Stromal cell of bone marrow (primary cell): ENCODE measurements around the gene SEMA6B.
"Not testable (repeated sequence)": the region's sequence is repeated elsewhere in the genome, so short reads cannot be mapped to it uniquely, and the experiment has no call there.

Experiments used
- DNase-seq: peaks from one replicate; pipeline ENCODE4 v3.0.0-alpha.2; 2012; ENCODE audit warnings: low read depth

The SEMA6B gene

DNA sequence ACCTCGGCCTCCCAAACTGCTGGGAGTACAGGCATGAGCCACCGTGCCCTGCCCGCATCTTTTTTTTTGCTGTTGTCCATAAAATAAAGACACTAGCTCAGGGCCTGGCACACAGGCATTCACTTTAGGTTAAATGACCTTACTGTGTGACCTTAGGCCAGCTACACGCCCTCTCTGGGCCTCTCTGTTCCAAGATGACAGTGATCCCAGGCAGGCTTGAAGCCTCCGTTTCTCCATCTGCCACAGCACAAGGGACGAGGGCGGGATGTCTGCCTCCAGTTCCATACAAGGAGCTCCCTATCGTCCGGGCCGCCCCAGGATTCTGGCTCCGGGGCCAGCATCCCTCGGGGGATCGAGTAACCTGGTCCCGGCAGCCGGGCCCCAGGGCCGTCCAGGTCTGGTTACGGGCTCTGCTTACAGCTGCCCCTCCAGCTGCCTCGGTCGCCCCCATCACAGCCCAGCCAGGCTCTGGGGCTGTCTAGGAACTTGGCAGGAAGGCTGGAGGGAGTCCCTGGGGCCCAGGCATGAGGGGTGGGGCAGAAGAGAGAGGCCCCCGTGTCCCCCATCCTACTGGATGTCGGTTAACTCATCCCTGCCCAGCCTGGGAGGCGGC lies 11.9 kb upstream of the SEMA6B start:
- DNase-seq, result no peak

- DNase-seq, result no peak
Measured at GRCh38 chr19:4570916-4571304, 11.4 kb upstream of the SEMA6B start.

DNA sequence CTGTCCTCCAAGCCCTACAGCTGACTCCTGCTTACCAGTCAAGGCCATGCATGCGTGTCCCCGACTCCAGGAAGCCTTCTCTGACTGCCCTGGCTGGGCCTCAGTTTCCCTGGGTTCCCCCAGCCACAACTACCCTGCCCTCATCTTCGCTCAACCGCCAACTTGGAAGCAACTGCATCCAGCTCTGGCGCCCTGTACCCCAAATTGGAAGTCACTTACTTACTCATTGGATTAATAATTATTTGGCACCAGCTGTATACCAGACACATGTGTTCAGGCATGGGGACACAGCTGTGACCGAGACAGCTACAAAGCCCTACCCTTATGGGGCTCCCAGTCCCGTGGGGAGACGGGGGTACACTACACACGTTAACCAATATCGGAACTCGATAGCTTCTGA lies 10.9 kb upstream of the SEMA6B start:
- DNase-seq, result no peak

DNA sequence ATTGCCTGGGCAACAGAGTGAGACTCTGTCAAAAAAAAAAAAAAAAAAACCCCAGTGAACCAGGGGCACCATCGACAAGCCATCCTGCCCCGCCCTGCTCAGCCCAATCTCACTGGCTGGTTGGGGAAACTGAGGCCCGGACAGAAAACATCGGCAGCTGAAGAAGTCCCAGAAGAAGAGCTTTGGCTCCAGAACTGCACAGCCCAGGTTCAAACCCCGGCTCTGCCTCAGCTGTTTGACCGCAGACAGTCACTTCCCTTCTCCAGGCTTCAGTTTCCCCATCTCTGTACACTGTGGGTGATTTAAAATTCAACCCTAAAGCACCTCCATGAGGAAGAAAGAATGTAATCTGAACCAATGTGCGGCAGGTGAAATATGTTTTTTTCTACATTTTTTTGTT lies 9.4 kb upstream of the SEMA6B start:
- no peak for DNase-seq

DNA sequence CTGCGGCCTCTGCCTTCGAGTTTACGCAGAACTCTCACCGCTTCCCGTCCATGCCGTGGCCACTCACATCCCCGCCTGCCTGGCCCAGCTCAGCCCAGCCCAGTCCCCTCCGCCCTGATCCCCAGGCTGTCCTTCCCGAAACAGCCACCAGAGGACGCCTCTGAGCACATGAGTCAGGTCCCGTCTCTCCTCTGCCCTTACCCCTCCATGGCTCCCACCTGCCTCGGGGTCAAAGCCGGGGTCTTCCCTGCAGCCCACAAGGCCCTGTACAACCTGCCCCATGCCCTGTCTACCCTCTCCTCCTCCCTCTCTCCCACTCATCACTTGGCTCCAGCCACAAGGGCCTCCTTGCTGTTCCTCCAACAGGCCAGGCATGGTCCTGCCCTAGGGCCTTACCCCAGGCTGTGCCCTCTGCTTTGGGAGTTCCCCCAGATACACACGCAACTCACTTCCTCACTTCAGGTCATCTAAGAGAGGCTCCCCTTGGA lies 8.1 kb upstream of the SEMA6B start:
- DNase-seq, result no peak

DNA sequence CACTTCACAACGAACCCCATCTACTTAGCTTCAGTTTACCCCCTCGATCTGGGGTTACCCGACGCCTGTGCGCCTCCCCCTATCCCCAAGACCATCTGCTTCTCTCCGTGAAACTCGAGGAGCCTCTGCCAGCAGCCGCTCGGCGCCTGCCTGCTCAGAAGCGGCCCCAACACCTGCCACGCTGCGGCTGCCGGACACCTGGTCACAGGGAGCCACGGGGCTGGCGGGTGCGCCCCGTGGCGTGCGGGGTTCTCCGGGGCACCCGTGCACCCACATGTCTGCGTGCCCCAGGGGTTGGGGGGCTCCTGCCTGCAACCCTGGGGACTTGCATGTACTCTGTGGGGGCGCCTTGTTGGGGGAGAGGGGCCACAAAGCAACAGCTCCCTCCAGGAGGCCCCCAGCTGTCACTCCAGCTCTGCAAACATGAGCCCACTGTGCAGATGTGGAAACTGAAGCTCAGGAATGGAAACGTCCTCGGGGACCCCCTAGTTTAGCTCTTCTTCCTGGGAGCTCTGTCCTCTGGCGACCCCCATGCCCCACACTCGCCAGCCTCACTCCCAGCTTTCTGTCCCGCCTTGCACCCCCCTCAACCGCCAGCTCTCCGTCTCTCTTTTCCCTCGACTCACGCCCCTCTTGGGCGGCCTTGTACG lies 7.0 kb upstream of the SEMA6B start:
- DNase-seq, result no peak

- DNase-seq, result not testable (repeated sequence)
Measured at GRCh38 chr19:4563562-4563961, 4.1 kb upstream of the SEMA6B start.

DNA sequence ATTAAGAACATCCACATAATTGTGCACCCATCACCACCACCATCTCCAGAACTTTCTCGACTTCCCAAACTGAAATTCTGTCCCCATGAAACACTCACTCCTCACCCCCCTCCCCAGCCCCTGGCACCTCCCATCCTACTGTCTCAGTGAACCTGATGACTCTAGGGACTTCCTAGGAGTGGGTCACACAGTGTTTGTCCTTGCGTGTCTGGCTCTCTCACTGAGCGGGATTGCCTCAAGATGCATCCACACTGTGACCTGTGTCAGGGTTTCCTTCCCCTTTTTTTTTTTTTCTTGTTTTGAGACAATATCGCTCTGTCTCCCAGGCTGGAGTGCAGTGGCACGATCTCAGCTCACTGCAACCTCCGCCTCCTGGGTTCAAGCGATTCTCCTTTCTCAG lies 2.6 kb upstream of the SEMA6B start:
- not testable (repeated sequence) for DNase-seq

- no peak for DNase-seq
Measured at GRCh38 chr19:4557971-4558941, 1.2 kb downstream of the SEMA6B start.

- no peak for DNase-seq
Measured at GRCh38 chr19:4557144-4557970, 2.1 kb downstream of the SEMA6B start.

DNA sequence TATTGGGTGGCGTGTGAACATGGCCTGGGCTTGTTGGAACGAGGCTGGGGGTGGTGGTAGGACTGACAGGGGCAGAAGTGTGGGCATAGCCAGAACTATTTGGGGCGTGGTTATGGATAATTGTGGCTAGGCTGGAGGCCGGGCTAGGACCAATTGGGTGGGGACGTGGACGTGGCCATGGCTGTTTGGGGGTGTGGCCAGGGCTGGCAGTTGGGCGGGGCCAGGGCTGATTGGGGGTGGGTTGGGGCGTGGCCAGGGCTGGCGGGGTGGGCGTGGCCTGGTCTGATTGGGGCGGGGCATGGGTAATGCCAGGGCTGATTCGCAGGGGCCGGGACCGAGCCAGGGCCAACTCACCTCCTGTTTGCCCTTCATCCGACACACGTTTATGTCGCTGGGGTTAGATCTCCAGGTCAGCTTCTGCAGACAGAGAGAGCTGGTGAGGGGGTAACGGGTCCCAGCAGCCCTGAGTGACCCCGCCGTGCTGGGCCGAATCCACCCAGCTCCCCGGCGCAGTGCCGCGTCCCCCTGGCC lies 2.8 kb downstream of the SEMA6B start:
- no peak for DNase-seq

DNA sequence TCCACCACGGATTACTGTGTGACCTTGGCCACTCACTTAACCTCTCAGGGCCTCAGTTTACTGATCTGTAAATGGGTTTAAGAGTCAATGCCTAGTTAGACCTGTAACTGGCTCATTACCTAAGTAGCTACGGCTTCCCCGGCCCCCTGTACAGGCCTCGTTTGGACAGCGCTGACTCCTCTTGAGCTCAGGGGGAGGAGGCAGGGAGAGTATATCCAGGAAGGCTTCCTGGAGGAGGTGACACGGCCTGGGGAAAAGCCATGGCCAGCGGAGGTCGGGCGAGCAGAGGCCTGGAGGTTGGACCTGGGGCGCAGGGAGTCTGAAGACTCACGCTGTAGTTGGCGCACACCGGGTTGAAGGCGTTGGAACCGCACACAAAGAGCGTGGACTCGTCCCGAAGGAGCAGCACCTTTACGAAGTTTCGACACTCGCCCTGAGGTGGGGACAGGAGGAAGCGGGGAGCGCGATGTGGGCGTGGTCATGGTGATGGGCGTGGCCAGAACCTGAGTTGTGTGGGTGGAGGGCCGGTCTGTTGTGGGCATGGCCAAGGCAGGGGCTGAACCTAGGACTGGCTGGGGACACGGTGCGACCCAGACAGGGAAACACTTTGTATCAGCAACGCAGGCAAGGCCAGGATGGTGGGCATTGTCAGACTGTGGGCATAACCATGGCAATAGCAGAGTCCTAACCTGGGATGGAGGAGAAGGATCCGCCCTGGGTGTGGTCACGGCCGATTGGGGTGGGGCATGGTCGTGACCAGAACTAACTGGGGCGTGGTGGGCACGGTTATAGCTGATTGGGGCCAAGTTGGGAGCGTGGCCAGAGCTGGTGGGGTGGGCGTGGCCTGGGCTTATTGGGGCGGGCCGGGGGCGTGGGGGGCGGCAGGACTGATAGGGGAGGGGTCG lies 3.6 kb downstream of the SEMA6B start:
- no peak for DNase-seq

GRCh38 chr19:4554717-4555116 lies 4.8 kb downstream of the SEMA6B start:
- no peak for DNase-seq

GRCh38 chr19:4553775-4554174 lies 5.7 kb downstream of the SEMA6B start:
- no peak for DNase-seq

GRCh38 chr19:4553092-4553695 lies 6.3 kb downstream of the SEMA6B start:
- no peak for DNase-seq

GRCh38 chr19:4552525-4552819 lies 7.0 kb downstream of the SEMA6B start:
- DNase-seq, result no peak

DNA sequence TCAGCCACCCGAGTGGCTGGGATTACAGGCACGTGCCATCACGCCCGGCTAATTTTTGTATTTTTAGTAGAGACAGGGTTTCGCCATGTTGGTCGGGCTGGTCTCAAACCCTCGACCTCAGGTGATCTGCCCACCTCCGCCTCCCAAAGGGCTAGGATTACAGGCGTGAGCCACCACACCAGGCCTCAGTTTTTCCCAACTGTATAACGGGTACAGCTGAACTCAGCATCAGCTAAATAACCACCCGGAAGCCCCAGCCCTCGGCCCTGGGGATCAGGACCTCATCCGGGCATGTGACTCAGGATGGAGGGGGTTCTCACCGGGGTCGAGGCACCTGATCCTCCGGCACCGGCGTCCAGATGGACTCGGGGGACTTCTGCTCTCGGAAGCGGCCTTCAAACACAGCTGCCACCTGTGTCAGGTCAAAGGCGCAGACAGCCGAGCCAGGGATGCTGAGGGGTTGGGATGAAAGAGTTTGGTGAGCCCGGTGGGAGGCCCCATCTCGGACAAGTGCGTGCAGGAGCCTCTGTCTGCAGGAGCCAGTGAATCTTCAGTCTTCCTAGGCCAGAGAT lies 8.9 kb downstream of the SEMA6B start:
- DNase-seq, result no peak

GRCh38 chr19:4550018-4550417 lies 9.5 kb downstream of the SEMA6B start:
- no peak for DNase-seq

DNA sequence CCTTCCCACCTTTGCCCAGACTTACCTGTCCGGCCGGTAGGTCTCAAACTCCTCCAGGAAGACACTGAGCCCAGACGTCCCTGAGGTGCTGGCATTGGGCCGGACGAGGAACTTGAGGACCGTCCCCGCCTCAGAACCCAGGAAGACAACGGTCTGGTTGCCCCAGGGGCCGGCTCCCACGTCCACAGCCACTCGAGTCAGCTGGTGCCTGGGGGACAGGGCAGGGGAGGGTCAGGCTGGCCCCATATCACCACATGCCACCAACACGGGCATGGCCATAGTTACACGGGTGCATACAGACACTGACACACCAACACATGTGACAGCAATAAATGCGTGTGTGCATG lies 11.3 kb downstream of the SEMA6B start:
- no peak for DNase-seq
